HUES64 (cell line): Measurements from ENCODE around the gene PIK3C3.
"Not testable (repeated sequence)": the region's sequence is repeated elsewhere in the genome, so short reads cannot be mapped to it uniquely, and the experiment has no call there.

Source experiments
- H3K27ac ChIP-seq: 2 replicates; pipeline ENCODE4 v1.7.0; 2013; ENCODE audit warnings: low read depth, low read length, inconsistent platforms
- H3K27me3 ChIP-seq: 2 replicates; pipeline ENCODE4 v1.6.1; 2013; ENCODE audit warnings: mild to moderate bottlenecking, low read length; ENCODE audit not compliant: insufficient read depth
- H3K36me3 ChIP-seq: 2 replicates; pipeline ENCODE4 v1.6.1; 2013; ENCODE audit warnings: mild to moderate bottlenecking, low read length; ENCODE audit not compliant: insufficient read depth
- H3K4me1 ChIP-seq: 2 replicates; pipeline ENCODE4 v1.6.1; 2013; ENCODE audit warnings: mild to moderate bottlenecking, low read length, moderate library complexity; ENCODE audit not compliant: insufficient read depth
- H3K4me3 ChIP-seq: 2 replicates; pipeline ENCODE4 v1.5.1; 2013; ENCODE audit warnings: mild to moderate bottlenecking, low read length, moderate library complexity
- H3K9ac ChIP-seq: 2 replicates; pipeline ENCODE4 v1.6.1; 2013; ENCODE audit warnings: mild to moderate bottlenecking, low read depth, low read length
- H3K9me3 ChIP-seq: 2 replicates; pipeline ENCODE4 v1.6.1; 2013; ENCODE audit warnings: low read depth, low read length; ENCODE audit not compliant: insufficient read depth
- WGBS: fragments of 150-250, 120-280 bp; methylation state at CpG from one replicate; pipeline ENCODE4 v1.1.7; 2013; ENCODE audit warnings: missing lambda C conversion rate; 5-methylcytosine and 5-hydroxymethylcytosine counted together

PIK3C3 gene

GRCh38 chr18:41992066-41992465 is 37.0 kb downstream of the PIK3C3 start:
- no peaks in the 10 kb centered on the region for H3K9me3 ChIP-seq
- no peak overlapping the region for H3K9ac ChIP-seq
- no peak overlapping the region for H3K27ac ChIP-seq
- H3K27me3 ChIP-seq = no peaks in the 10 kb centered on the region
- H3K4me3 ChIP-seq = no peak overlapping the region
- WGBS = 98% methylated on average over 2 of the region's 2 CpGs
- H3K4me1 ChIP-seq = peaks cover 9% of the 10 kb centered on the region
- H3K36me3 ChIP-seq = peaks cover 71% of the 10 kb centered on the region

DNA sequence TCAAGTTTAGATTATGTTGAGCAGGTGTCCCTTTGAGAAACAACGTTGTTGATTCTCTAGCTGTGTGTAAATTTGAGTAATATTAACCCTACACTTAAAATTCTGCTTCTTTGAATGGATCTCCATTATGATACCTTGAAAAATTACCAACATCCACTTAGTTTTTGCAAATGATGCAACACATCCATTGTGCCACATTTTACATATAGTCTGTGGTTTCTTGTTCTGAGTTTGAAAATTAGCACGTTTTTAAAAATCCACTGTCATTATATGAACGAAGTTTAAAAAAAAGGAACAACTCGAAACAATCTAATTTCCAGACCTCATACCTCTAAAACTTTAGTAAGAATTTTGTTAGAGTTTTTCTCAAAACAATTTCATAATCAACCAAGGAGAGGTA is 37.7 kb downstream of the PIK3C3 start:
- H3K4me3 ChIP-seq = no peak overlapping the region
- H3K27me3 ChIP-seq = no peaks in the 10 kb centered on the region
- peaks cover 9% of the 10 kb centered on the region for H3K4me1 ChIP-seq
- peaks cover 74% of the 10 kb centered on the region for H3K36me3 ChIP-seq
- H3K9me3 ChIP-seq = no peaks in the 10 kb centered on the region
- no CpG with 5 or more reads among the region's 4 CpGs for WGBS
- no peak overlapping the region for H3K27ac ChIP-seq
- H3K9ac ChIP-seq = no peak overlapping the region

DNA sequence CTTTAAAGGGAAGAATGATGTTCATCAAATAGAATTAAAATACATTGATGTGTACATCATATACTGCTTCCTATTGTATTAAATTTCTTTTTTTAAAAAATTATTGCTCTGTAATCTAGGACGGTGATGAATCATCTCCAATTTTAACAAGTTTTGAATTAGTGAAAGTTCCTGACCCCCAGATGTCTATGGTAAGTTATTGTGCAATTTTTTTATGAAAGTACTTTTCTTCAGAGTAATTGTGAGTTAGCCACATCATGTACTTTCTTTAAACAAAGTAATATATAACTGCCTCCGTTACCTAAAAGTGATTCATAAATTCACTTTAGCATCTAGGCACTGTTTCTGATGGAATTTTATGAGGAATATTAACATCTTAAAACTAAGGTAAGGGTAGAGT is 38.1 kb downstream of the PIK3C3 start:
- 75% methylated on average over 1 of the region's 2 CpGs for WGBS
- H3K27me3 ChIP-seq = no peaks in the 10 kb centered on the region
- no peak overlapping the region for H3K4me3 ChIP-seq
- H3K27ac ChIP-seq = no peak overlapping the region
- H3K36me3 ChIP-seq = peaks cover 74% of the 10 kb centered on the region
- H3K9ac ChIP-seq = no peak overlapping the region
- no peaks in the 10 kb centered on the region for H3K9me3 ChIP-seq
- peaks cover 9% of the 10 kb centered on the region for H3K4me1 ChIP-seq

GRCh38 chr18:41996020-41996419 is 41.0 kb downstream of the PIK3C3 start:
- Histone ChIP-seq H3K4me1 (peaks cover 9% of the 10 kb centered on the region), H3K4me3 (no peak overlapping the region), H3K9me3 (no peaks in the 10 kb centered on the region), H3K36me3 (peaks cover 71% of the 10 kb centered on the region), H3K27ac (no peak overlapping the region), H3K27me3 (no peaks in the 10 kb centered on the region), H3K9ac (no peak overlapping the region)
- no CpG with 5 or more reads among the region's 1 CpG for WGBS

DNA sequence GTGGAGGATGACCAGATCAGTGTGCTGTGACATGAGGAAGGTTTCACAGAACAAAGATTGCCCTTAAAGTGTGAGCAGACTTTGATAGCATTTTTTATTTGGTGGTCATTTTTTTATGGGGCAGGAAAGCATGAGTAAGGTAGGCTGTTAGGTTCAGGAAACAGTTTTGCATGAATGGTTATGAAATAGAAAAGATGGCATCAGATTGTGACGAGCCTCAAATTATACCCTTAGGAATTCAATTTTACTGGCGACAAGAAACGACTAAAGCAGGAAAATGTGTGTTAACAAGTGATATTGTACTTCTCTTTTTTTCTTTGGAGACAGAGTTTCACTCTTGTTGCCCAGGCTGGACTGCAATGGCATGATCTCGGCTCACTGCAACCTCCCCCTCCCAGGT is 44.7 kb downstream of the PIK3C3 start:
- WGBS = 97% methylated on average over 4 of the region's 4 CpGs
- Histone ChIP-seq H3K9ac (no peak overlapping the region), H3K4me1 (peaks cover 9% of the 10 kb centered on the region), H3K36me3 (peaks cover 79% of the 10 kb centered on the region), H3K9me3 (no peaks in the 10 kb centered on the region), H3K4me3 (no peak overlapping the region), H3K27ac (no peak overlapping the region), H3K27me3 (no peaks in the 10 kb centered on the region)

GRCh38 chr18:42001801-42002200 is 46.8 kb downstream of the PIK3C3 start:
- no peak overlapping the region for H3K9ac ChIP-seq
- WGBS = 95% methylated on average over 2 of the region's 3 CpGs
- no peak overlapping the region for H3K27ac ChIP-seq
- H3K4me3 ChIP-seq = no peak overlapping the region
- H3K9me3 ChIP-seq = no peaks in the 10 kb centered on the region
- peaks cover 85% of the 10 kb centered on the region for H3K36me3 ChIP-seq
- no peaks in the 10 kb centered on the region for H3K27me3 ChIP-seq
- H3K4me1 ChIP-seq = no peaks in the 10 kb centered on the region; the same call in 1 of the 2 replicates

- Histone ChIP-seq H3K36me3 (peaks cover 69% of the 10 kb centered on the region), H3K4me1 (no peaks in the 10 kb centered on the region), H3K4me3 (no peak overlapping the region), H3K27me3 (no peaks in the 10 kb centered on the region), H3K9me3 (no peaks in the 10 kb centered on the region), H3K9ac (no peak overlapping the region), H3K27ac (no peak overlapping the region)
- 94% methylated on average over 1 of the region's 2 CpGs for WGBS
These were observed 49.6 kb downstream of the PIK3C3 start for GRCh38 chr18:42004653-42005052.

DNA sequence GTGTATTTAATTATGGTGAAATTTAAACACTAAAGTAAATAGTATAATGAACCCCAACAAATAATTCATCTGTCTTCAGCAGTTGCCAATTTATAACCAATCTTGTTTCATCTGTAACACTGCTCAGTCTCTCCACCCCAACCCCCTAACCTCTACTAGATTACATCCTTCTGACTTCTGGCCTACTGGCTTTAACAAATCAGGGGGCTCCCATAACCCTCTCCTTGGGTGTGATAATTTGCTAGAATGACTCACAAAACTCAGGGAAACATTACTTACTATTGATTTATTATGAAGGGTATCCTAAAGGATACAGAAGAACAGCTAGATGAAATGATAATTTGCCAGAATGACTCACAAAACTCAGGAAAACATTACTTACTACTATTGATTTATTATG is 50.7 kb downstream of the PIK3C3 start:
- no peaks in the 10 kb centered on the region for H3K9me3 ChIP-seq
- peaks cover 73% of the 10 kb centered on the region for H3K36me3 ChIP-seq
- H3K4me3 ChIP-seq = no peak overlapping the region
- no peaks in the 10 kb centered on the region for H3K27me3 ChIP-seq
- H3K27ac ChIP-seq = no peak overlapping the region
- H3K9ac ChIP-seq = no peak overlapping the region
- H3K4me1 ChIP-seq = no peaks in the 10 kb centered on the region

- H3K27ac ChIP-seq, H3K9ac ChIP-seq, H3K27me3 ChIP-seq, H3K4me1 ChIP-seq, H3K4me3 ChIP-seq, H3K9me3 ChIP-seq: not testable (repeated sequence)
- peaks cover 62% of the 10 kb centered on the region for H3K36me3 ChIP-seq
These were observed 54.4 kb downstream of the PIK3C3 start for GRCh38 chr18:42009457-42009856.

- H3K36me3 ChIP-seq = peaks cover 61% of the 10 kb centered on the region
- H3K9me3 ChIP-seq = no peaks in the 10 kb centered on the region
- 97% methylated on average over 4 of the region's 4 CpGs for WGBS
- H3K9ac ChIP-seq = no peak overlapping the region
- no peak overlapping the region for H3K27ac ChIP-seq
- no peaks in the 10 kb centered on the region for H3K27me3 ChIP-seq
- no peak overlapping the region for H3K4me3 ChIP-seq
- H3K4me1 ChIP-seq = no peaks in the 10 kb centered on the region
These were observed 56.0 kb downstream of the PIK3C3 start for GRCh38 chr18:42011053-42011452.

DNA sequence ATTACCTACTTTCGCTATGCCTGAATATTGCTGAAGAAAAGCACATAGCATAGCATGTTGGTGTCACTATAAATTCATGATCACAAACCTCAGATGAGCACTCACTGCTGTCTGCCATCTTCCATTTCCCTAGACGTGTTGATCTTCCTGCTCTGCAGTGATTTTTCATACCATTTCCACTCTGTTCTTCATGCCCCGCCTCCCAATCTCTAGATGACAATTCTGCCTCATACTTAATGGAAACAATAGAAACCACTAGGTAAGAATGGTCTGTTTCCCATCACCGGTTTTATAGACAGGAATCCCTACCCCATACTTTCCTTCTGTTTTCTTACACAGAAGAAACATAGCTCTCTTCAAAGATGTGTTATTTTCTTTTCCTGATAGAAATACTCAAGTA is 63.8 kb downstream of the PIK3C3 start:
- WGBS = 94% methylated on average over 4 of the region's 4 CpGs
- Histone ChIP-seq H3K4me1 (peaks cover 4% of the 10 kb centered on the region; the same call in 1 of the 2 replicates), H3K9me3 (no peaks in the 10 kb centered on the region), H3K27me3 (no peaks in the 10 kb centered on the region), H3K36me3 (peaks cover 70% of the 10 kb centered on the region), H3K9ac (no peak overlapping the region), H3K4me3 (no peak overlapping the region), H3K27ac (no peak overlapping the region)

DNA sequence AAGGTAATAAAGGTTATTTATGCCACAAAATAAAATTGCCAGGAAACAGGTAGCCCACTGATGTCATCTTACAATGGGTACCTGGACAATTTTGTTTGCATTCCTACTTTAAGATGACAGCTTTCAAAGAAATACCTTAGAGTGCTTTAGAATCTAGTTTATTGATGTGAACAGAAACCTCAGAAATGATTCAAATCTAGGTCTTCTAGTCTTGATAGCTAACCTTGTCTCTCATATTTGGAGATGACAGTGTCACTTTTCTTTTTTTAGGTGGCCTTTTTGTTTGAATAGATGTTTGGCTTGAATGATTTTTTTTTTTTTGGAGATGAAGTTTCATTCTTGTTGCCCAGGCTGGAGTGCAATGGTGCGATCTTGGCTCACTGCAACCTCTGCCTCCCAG is 69.1 kb downstream of the PIK3C3 start:
- no peak overlapping the region for H3K9ac ChIP-seq
- no peaks in the 10 kb centered on the region for H3K4me1 ChIP-seq
- H3K36me3 ChIP-seq = peaks cover 51% of the 10 kb centered on the region
- H3K9me3 ChIP-seq = no peaks in the 10 kb centered on the region
- no peaks in the 10 kb centered on the region for H3K27me3 ChIP-seq
- WGBS = 100% methylated on average over 1 of the region's 1 CpG
- no peak overlapping the region for H3K27ac ChIP-seq
- no peak overlapping the region for H3K4me3 ChIP-seq
